Measurements from ENCODE around the gene DNAH17. TPM values are rescaled to one million over a fixed set of nuclear protein-coding genes. Genes with fewer than 3 reads are reported as not detected.

Gene DNAH17
- polyA plus RNA-seq, 1 experiment: not detected

DNA sequence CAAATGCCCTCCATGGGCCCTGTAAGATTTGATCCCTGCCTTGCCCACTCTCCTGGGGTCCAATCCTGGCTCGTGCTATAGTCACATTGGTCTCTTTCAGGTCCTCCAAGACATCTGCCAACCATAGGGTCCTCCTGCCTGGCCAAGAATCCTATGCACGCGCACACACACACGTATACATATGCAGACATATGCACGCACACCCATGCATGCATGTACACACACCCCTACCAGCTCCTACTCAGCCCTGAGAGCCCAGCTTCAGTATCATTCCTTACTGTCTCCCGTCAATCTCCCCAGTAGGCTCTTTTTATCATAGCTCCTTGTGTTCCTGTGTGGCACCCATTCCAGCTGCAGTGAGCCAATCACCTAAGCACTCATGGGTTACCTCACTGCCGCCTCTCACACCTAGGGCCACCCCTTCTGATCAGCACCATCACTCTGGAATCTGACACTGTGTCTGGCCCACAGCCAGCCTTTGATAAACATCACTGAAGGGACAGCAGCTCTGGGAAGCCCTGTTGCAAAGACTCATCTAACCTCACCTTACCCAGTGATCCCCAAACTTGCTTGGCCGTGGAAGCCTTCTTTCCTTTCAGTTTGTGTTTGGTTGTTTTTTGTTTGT is 7.9 kb upstream of the DNAH17 start:
- Histone ChIP-seq H3K27ac (ENCODE audit: low read depth, low read length) (no peak overlapping the region), H3K9me3 (ENCODE audit: control insufficient read depth, insufficient read depth, low read length) (no peaks in the 10 kb centered on the region; the same call in 1 of the 2 replicates), H3K4me3 (ENCODE audit: low read depth, low read length) (no peak overlapping the region), H3K27me3 (ENCODE audit: control insufficient read depth, insufficient read depth, low read length) (peaks cover 14% of the 10 kb centered on the region)
- DNase-seq (ENCODE audit: low read depth, low spot score): no peak
- TF ChIP-seq, protein P1, sequence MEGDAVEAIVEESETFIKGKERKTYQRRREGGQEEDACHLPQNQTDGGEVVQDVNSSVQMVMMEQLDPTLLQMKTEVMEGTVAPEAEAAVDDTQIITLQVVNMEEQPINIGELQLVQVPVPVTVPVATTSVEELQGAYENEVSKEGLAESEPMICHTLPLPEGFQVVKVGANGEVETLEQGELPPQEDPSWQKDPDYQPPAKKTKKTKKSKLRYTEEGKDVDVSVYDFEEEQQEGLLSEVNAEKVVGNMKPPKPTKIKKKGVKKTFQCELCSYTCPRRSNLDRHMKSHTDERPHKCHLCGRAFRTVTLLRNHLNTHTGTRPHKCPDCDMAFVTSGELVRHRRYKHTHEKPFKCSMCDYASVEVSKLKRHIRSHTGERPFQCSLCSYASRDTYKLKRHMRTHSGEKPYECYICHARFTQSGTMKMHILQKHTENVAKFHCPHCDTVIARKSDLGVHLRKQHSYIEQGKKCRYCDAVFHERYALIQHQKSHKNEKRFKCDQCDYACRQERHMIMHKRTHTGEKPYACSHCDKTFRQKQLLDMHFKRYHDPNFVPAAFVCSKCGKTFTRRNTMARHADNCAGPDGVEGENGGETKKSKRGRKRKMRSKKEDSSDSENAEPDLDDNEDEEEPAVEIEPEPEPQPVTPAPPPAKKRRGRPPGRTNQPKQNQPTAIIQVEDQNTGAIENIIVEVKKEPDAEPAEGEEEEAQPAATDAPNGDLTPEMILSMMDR (IDR thresholded peaks at IDR 0.05; ENCODE audit: low read depth, low read length): no peak
- CTCF ChIA-PET: no interaction called here
- POLR2A ChIA-PET: no interaction called here

DNA sequence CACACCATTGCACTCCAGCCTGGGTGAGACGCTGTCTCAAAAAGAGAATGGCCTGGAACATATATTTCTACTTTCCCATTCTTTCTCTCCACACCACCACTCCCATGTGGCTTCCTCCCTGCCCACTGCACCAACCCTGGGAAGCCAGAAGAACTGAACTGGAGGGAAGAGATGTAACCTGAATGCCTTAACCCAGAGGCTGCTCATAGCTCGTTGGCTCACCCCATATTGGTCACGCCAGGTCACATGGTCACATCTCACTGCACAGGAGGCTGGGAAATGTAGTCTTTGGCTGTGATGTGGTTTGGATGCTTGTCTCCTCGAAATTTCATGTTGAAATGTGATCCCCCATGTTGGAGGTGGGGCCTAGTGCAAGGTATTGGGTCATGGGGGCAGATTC is 5.9 kb upstream of the DNAH17 start:
- ChIA-PET CTCF (no interaction called here), POLR2A (no interaction called here)
- Histone ChIP-seq H3K27me3 (ENCODE audit: control insufficient read depth, insufficient read depth, low read length) (peaks cover 17% of the 10 kb centered on the region), H3K9me3 (ENCODE audit: control insufficient read depth, insufficient read depth, low read length) (no peaks in the 10 kb centered on the region), H3K27ac (ENCODE audit: low read depth, low read length) (no peak overlapping the region), H3K4me3 (ENCODE audit: low read depth, low read length) (no peak overlapping the region)
- TF ChIP-seq, protein P1 (IDR thresholded peaks at IDR 0.05; ENCODE audit: low read depth, low read length): no peak
- DNase-seq (ENCODE audit: low read depth, low spot score): no peak

DNA sequence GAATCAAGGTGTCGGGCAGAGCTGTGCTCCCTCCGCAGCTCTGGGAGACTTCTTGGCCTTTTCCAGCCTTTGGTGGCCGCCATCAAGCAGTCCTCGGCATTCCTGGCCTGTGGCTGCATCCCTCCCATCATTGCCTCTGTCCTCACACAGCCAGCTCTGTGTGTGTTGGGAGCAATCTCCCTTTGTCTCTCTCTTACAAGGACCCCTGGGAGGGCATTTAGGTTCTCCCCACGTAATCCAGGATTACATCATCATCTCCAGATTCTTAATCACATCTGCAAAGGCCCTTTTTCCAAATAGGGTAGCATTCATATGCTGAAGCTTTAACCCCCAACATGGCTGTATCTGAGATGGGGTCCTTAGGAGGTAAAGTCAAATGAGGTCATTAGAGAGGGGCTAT is 4.1 kb upstream of the DNAH17 start:
- Histone ChIP-seq H3K27me3 (ENCODE audit: control insufficient read depth, insufficient read depth, low read length) (peaks cover 14% of the 10 kb centered on the region), H3K27ac (ENCODE audit: low read depth, low read length) (no peak overlapping the region), H3K9me3 (ENCODE audit: control insufficient read depth, insufficient read depth, low read length) (peaks cover 3% of the 10 kb centered on the region; the same call in 1 of the 2 replicates), H3K4me3 (ENCODE audit: low read depth, low read length) (no peak overlapping the region)
- no peak for DNase-seq (ENCODE audit: low read depth, low spot score)
- POLR2A ChIA-PET: no interaction called here
- CTCF ChIA-PET: no interaction called here
- TF ChIP-seq, protein P1 (IDR thresholded peaks at IDR 0.05; ENCODE audit: low read depth, low read length): no peak

DNA sequence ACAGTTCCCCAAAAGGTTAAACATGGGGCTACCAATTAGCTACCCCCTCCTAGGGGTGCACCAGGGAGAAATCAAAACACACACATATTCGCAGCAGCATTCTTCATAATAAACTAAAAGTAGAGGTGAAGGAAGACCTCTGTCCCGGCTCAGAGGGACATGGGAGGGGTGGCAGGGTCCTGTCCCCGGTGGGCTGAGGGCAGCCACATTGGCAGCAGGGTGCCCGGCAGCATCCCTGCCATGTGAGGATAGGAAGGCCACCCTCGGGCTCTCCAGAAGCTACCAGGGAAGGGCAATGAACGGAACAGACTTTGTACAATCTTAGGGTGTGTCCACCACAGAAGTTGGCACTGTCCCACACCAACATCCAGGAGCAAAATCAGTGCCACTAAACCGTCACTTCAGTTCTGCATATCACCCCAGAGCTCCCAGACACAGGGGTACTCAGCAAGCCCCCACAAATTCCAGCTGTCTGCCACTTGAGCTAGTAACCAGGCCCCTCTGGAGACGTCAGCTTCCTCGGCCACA is 3.1 kb upstream of the DNAH17 start:
- DNase-seq (ENCODE audit: low read depth, low spot score): no peak
- Histone ChIP-seq H3K27me3 (ENCODE audit: control insufficient read depth, insufficient read depth, low read length) (peaks cover 13% of the 10 kb centered on the region), H3K27ac (ENCODE audit: low read depth, low read length) (no peak overlapping the region), H3K9me3 (ENCODE audit: control insufficient read depth, insufficient read depth, low read length) (peaks cover 3% of the 10 kb centered on the region; the same call in 1 of the 2 replicates), H3K4me3 (ENCODE audit: low read depth, low read length) (no peak overlapping the region)
- TF ChIP-seq, protein P1 (IDR thresholded peaks at IDR 0.05; ENCODE audit: low read depth, low read length): no peak
- ChIA-PET POLR2A (no interaction called here), CTCF (no interaction called here)

DNA sequence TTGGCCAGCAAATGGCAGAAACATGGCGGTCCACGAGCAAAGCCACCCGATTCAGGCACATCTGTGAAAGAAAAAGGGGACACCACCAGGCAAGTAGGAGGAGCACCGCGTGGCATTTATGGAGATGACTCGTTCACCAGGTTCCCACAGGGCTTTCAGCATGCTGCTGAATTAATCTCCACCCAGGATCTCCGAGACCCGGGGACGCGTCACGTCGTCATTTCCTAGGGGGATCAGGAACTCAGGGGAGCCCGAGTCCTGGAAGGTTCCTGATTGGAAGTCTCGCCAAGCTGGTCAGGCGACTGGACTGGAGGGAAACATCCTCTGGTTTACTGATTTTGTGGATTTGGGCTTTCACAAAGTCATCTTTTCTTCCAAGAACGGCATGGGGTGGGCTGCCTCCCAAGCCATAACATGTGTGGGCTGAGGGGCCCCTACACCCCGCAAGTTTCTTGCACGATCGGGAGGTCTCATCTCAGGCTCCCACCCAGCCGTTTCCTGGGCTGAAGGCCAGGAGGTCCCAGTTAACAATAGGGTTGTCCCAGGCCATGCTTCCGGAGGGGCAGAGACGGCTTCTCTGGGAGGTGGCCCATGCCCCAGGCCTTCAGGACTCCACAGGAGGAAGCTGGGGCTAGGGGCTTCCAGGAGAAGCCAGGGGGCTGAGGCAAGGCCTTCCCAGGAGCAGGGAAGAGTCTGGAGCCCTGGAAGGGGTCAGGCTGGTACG is 645 bp downstream of the DNAH17 start:
- DNase-seq (ENCODE audit: low read depth, low spot score): no peak
- no peak overlapping the region for H3K4me3 ChIP-seq (ENCODE audit: low read depth, low read length)
- peaks cover 12% of the 10 kb centered on the region for H3K27me3 ChIP-seq (ENCODE audit: control insufficient read depth, insufficient read depth, low read length)
- CTCF ChIA-PET: interaction anchor here (0.7 kb wide), 1 partner anchor 79 kb away, joined by 3 read pairs; no protein-coding TSS in a partner anchor
- TF ChIP-seq, protein P1 (IDR thresholded peaks at IDR 0.05; ENCODE audit: low read depth, low read length): no peak
- H3K9me3 ChIP-seq (ENCODE audit: control insufficient read depth, insufficient read depth, low read length): peaks cover 3% of the 10 kb centered on the region; the same call in 1 of the 2 replicates
- POLR2A ChIA-PET: no interaction called here
- no peak overlapping the region for H3K27ac ChIP-seq (ENCODE audit: low read depth, low read length)
